Peyer's patch (tissue), 4 donors: ENCODE data around the gene AUTS2. TPM values are rescaled to one million over a fixed set of nuclear protein-coding genes. Genes with fewer than 3 reads are reported as not detected.

Experiments
- DNase-seq, 3 donors: peaks; one replicate each; pipeline ENCODE4 v3.0.0-alpha.2; 2017 to 2019
- H3K27ac ChIP-seq, 4 donors: fragments of 200-600 bp; sonication (generic); one replicate each; pipeline ENCODE4 v1.5.1; 2016 to 2019
- H3K27me3 ChIP-seq, 2 donors: fragments of 200-600 bp; sonication (generic); one replicate each; pipeline ENCODE4 v1.5.1; 2019
- H3K36me3 ChIP-seq, 3 donors: fragments of 200-600 bp; sonication (generic); one replicate each; pipeline ENCODE4 v1.5.1; 2016 to 2019
- H3K4me1 ChIP-seq, 4 donors: fragments of 200-600 bp; sonication (generic); one replicate each; pipeline ENCODE4 v1.5.1; 2016 to 2019
- H3K4me3 ChIP-seq, 4 donors: fragments of 200-600 bp; sonication (generic); 1 replicate in 3 of 4; 2 replicates in 1 of 4; pipeline ENCODE4 v1.5.1; 2016 to 2019; ENCODE audit warnings: mild to moderate bottlenecking in 1 of 4
- H3K9me3 ChIP-seq, 4 donors: fragments of 200-600 bp; sonication (generic); one replicate each; pipeline ENCODE4 v1.5.1; 2016 to 2019; ENCODE audit warnings: mild to moderate bottlenecking in 1 of 4
- POLR2A ChIP-seq, 2 donors: fragments of 450-650 bp; IDR thresholded peaks; one replicate each; pipeline ENCODE4 v1.5.1; 2017; ENCODE audit warnings: antibody characterized with exemption in 2 of 2, mild to moderate bottlenecking in 2 of 2, moderate library complexity in 2 of 2
- total RNA-seq, 4 donors: library from RNA; depleted of rRNA; stranded (reverse); fragments of >200 nt; gene quantifications; one replicate each; pipeline ENCODE4 v1.1.0, GENCODE V29; 2016
- TF ChIP-seq, protein P1 (sequence below), 6 experiments: fragments of 450-650 bp in 4 of 6; fragments of 200-600 bp in 2 of 6; sonication (generic) in 1 of 6; IDR thresholded peaks; one replicate each; pipeline ENCODE4 v1.5.1; 2017 to 2019; ENCODE audit warnings: antibody characterized with exemption in 6 of 6, mild to moderate bottlenecking in 3 of 6, moderate library complexity in 1 of 6

Gene AUTS2
- total RNA-seq, 4 donors from 2014 or later = 55.9 to 90.0 (median 72.6) TPM

GRCh38 chr7:70607281-70607680 is 1009.0 kb downstream of the AUTS2 start:
- H3K4me3 ChIP-seq = no peak overlapping the region
- H3K4me1 ChIP-seq = no peaks in the 10 kb centered on the region
- no peaks in the 10 kb centered on the region for H3K27me3 ChIP-seq
- no peak overlapping the region for H3K27ac ChIP-seq
- H3K36me3 ChIP-seq = no peaks in the 10 kb centered on the region
- no peak for TF ChIP-seq POLR2A (IDR thresholded peaks at IDR 0.05)
- TF ChIP-seq, protein P1, sequence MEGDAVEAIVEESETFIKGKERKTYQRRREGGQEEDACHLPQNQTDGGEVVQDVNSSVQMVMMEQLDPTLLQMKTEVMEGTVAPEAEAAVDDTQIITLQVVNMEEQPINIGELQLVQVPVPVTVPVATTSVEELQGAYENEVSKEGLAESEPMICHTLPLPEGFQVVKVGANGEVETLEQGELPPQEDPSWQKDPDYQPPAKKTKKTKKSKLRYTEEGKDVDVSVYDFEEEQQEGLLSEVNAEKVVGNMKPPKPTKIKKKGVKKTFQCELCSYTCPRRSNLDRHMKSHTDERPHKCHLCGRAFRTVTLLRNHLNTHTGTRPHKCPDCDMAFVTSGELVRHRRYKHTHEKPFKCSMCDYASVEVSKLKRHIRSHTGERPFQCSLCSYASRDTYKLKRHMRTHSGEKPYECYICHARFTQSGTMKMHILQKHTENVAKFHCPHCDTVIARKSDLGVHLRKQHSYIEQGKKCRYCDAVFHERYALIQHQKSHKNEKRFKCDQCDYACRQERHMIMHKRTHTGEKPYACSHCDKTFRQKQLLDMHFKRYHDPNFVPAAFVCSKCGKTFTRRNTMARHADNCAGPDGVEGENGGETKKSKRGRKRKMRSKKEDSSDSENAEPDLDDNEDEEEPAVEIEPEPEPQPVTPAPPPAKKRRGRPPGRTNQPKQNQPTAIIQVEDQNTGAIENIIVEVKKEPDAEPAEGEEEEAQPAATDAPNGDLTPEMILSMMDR (IDR thresholded peaks at IDR 0.05) = no peak
- no peak for DNase-seq
- H3K9me3 ChIP-seq = no peaks in the 10 kb centered on the region

GRCh38 chr7:70607759-70608158 is 1009.5 kb downstream of the AUTS2 start:
- H3K9me3 ChIP-seq = no peaks in the 10 kb centered on the region
- H3K4me1 ChIP-seq = no peaks in the 10 kb centered on the region
- H3K27ac ChIP-seq = no peak overlapping the region
- no peak for TF ChIP-seq POLR2A (IDR thresholded peaks at IDR 0.05)
- TF ChIP-seq, protein P1 (IDR thresholded peaks at IDR 0.05) = no peak
- H3K27me3 ChIP-seq = no peaks in the 10 kb centered on the region
- no peaks in the 10 kb centered on the region for H3K36me3 ChIP-seq
- DNase-seq = no peak
- H3K4me3 ChIP-seq = no peak overlapping the region

GRCh38 chr7:70608229-70608628 is 1010.0 kb downstream of the AUTS2 start:
- H3K4me1 ChIP-seq = no peaks in the 10 kb centered on the region
- TF ChIP-seq, protein P1 (IDR thresholded peaks at IDR 0.05) = no peak
- no peak for TF ChIP-seq POLR2A (IDR thresholded peaks at IDR 0.05)

GRCh38 chr7:70612811-70613210 is 1014.5 kb downstream of the AUTS2 start:
- DNase-seq = no peak
- no peak overlapping the region for H3K27ac ChIP-seq
- peaks cover 0 to 8% (median 0%) of the 10 kb centered on the region in 4 donors for H3K4me1 ChIP-seq
- no peak overlapping the region for H3K4me3 ChIP-seq
- H3K9me3 ChIP-seq = no peaks in the 10 kb centered on the region
- no peaks in the 10 kb centered on the region for H3K27me3 ChIP-seq
- H3K36me3 ChIP-seq = no peaks in the 10 kb centered on the region
- no peak for TF ChIP-seq POLR2A (IDR thresholded peaks at IDR 0.05)
- TF ChIP-seq, protein P1 (IDR thresholded peaks at IDR 0.05) = no peak

More at GRCh38 chr7:70608229-70608628, 1010.0 kb downstream of the AUTS2 start:
- H3K9me3 ChIP-seq = no peaks in the 10 kb centered on the region
- no peaks in the 10 kb centered on the region for H3K36me3 ChIP-seq
- no peak for DNase-seq
- no peak overlapping the region for H3K4me3 ChIP-seq
- no peaks in the 10 kb centered on the region for H3K27me3 ChIP-seq
- H3K27ac ChIP-seq = no peak overlapping the region

DNA sequence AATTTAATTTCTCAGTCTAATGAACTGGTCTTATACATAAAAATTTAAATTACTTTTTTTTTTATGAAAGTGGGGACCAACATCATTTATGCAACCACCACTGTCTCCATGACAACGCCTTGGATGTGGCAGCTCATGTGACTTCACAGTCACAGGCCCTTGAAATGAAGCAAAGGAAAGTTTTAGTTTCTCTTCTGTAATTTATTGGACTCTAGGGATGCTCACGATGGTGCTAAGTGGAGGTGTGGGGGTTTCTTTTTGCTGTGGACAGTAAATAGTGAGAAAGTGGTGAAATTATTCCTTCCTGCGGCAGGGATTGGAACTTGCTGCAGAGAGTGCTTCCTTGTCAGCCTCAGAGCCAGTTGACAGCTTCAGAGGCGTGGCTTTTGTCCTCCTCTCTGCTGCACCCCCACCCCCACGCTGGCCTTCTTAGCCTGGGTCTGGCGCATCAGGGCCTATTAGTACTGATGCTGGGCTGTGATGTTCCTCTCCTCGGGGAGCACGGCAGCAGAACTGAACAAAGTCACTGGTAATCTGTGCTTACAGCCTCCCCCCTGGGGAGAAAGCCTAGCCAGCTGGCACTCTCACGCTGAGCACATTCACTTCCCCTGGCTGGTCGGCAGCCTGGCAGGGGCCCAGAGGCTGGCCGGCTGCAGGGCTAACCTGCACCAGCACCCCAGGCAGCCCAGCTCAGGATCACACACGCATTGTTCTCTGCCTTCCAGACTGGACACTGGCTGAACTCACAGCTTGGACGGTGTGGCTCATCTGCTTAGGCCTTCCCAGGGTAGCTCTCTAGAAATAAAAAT is 1016.2 kb downstream of the AUTS2 start:
- no peak for TF ChIP-seq POLR2A (IDR thresholded peaks at IDR 0.05)
- TF ChIP-seq, protein P1 (IDR thresholded peaks at IDR 0.05) = no peak
- no peaks in the 10 kb centered on the region for H3K9me3 ChIP-seq
- peaks cover 0 to 15% (median 2%) of the 10 kb centered on the region in 4 donors for H3K4me1 ChIP-seq
- no peak overlapping the region for H3K27ac ChIP-seq
- H3K36me3 ChIP-seq = no peaks in the 10 kb centered on the region
- DNase-seq = no peak
- H3K4me3 ChIP-seq = no peak overlapping the region
- H3K27me3 ChIP-seq = no peaks in the 10 kb centered on the region
